ENCODE measurements around the gene DAPK1.
"Not testable (repeated sequence)": the region's sequence is repeated elsewhere in the genome, so short reads cannot be mapped to it uniquely, and the experiment has no call there.

DAPK1 gene

DNA sequence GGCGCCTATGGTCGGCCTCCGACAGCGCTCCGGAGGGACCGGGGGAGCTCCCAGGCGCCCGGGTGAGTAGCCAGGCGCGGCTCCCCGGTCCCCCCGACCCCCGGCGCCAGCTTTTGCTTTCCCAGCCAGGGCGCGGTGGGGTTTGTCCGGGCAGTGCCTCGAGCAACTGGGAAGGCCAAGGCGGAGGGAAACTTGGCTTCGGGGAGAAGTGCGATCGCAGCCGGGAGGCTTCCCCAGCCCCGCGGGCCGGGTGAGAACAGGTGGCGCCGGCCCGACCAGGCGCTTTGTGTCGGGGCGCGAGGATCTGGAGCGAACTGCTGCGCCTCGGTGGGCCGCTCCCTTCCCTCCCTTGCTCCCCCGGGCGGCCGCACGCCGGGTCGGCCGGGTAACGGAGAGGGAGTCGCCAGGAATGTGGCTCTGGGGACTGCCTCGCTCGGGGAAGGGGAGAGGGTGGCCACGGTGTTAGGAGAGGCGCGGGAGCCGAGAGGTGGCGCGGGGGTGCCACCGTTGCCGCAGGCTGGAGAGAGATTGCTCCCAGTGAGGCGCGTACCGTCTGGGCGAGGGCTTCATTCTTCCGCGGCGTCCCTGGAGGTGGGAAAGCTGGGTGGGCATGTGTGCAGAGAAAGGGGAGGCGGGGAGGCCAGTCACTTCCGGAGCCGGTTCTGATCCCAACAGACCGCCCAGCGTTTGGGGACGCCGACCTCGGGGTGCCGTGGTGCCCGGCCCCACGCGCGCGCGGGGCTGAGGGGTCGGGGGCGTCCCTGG lies 561 bp downstream of the DAPK1 start:
- DNase-seq (ENCODE audit: low read depth in 2 of 2) = no peak

DNA sequence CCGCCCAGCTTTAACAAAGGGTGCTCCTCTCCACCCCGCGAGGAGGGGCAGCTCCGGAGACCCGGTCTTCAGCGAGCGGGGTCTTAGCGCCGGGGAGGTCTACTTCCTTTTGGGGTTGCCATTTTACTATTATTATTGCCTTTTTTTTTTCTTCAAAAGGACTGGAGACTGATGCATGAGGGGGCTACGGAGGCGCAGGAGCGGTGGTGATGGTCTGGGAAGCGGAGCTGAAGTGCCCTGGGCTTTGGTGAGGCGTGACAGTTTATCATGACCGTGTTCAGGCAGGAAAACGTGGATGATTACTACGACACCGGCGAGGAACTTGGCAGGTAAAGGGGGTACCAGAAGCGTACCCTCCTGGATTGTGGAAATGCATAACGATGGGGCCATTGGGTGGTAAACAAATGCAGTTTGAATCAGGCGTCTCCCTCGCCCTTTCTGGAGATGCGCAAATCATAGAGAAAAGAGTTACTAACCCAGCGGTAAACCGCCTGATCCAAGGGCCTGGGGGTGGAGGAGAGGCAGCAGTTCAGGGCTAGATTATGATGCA lies 1.2 kb downstream of the DAPK1 start:
- no peak for DNase-seq (ENCODE audit: low read depth in 2 of 2)

DNA sequence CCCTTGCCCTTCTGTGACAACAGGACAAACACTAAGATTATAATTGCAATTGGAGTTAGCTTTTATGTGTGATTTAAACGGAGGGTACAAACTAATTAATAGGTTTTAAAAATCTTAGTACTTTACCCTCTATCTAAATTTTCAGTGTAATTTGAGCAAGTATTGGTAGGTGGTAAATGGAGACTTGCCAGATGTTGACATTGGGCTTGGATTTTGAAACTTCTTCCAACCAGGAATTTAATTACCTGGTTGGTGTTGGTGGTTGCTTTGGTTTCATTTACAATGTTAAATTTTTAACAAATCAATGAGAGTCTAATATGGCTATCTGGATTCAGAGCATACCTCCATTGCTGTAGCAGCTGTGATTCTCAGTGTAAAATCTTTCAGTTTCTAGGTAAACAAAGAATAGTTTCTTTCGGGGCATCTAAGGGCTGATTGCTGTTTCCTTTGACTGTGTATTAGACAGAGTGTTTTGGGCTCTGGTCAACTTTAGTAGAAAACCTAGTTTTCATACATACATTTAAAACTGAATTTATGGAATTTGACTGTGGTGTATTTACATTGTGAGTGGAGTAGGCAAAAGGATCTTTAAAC lies 1.9 kb downstream of the DAPK1 start:
- no peak for DNase-seq (ENCODE audit: low read depth in 2 of 2)

DNA sequence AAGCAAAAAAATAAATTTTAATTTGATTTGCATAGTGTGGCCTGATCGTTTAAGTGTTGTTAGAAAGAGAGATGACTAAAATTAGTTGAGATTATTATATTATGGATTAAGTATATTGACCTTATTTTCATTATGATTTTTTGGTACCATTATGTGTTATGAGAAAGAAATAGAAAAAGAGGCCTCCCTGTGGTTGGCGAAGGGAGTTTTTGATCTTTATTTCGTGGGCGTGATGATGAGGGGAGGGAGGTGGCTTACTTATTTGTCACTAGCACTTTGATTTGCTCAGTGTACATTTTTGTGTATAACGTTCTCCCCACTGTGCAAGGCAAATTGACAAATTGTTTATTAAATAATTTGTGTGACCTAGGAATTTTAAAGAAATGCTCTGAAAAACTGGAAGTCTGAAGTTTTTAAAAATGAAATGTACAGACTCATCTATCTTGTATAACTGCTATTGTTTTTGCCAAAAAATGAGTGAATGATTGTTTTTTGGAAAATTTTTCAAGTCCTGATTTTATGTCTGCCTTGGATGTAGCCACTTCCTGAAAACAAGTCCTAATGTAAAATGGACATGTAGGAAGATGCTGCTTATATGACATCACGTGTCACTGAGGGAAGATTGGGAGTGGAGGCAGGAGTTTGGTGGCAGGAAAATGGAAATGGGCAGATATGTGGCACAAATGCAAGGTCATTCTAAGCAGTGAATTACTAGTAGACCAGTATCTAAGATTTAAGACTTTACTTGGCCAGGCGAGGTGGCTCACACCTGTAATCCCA lies 3.0 kb downstream of the DAPK1 start:
- no peak for DNase-seq (ENCODE audit: low read depth in 2 of 2)

DNA sequence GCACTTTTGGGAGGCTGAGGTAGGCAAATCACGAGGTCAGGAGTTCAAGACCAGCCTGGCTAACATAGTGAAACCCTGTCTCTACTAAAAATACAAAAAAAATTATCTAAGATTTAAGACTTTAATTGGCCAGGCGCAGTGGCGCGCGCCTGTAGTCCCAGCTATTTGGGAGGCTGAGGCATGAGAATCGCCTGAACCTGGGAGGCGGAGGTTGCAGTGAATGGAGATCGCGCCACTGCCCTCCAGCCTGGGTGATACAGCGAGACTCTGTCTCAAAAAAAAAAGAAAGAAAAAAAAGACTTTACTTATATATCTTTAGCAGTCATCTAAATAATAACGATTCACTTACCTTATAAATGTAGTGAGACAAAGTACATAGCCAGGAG lies 3.6 kb downstream of the DAPK1 start:
- DNase-seq (ENCODE audit: low read depth in 2 of 2) = not testable (repeated sequence)

DNA sequence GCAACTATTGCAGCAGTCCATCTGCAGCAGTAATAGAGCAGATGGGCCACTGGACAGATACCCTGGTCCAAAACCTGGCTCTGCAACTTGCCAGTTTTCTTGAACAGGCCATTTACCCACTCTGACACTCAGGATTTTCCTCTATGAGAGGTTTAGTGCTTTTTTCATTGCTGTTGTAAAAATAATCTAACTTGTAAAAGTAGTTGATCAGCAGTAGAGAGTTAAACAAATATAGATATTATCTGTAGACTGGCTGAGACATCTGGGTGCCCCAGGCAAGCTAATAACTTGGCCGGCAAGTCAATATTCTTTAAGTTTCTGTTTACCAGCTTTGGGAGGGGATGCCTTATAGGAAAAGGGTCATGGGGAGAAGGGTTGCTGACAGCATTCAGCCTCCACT lies 4.1 kb downstream of the DAPK1 start:
- DNase-seq (ENCODE audit: low read depth in 2 of 2) = no peak

DNA sequence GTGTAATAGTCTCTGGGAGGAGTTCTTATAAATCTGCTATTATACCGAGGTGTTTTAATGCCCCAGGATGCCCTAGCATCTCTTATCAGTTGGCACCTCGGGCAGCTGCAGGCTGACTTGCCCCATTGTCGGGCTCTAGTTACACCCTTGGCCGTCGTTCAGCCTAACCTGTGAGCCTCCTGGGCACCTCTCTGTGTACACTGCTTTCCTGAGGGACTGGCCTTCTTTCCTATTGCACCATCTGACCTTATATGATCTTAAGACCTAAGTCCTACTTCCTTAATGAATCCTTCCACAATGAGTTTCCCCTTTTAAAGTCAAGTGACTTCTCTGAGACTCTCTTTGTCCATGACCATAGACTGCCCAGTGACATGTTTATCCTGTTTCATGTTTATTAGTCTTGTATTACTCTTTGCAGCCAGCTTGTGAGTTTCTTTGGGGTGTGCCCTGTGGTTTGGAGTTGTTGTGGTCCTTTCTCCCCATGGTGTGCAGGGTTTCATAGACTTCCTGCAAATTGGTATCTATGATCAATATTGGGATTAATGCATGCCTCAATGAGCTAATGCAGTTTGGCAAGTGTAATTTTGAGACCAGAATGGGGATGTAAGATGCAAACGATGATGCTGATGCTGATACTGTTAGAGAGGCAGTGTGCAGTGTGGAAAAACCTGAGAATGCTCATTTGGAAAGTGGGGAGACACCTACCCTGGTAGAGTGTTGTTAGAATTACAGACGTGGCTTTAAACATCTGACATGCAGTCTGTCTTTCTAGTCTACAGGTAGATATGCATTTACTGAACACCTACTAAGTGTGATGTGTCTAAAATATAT lies 4.9 kb downstream of the DAPK1 start:
- no peak for DNase-seq (ENCODE audit: low read depth in 2 of 2)

DNA sequence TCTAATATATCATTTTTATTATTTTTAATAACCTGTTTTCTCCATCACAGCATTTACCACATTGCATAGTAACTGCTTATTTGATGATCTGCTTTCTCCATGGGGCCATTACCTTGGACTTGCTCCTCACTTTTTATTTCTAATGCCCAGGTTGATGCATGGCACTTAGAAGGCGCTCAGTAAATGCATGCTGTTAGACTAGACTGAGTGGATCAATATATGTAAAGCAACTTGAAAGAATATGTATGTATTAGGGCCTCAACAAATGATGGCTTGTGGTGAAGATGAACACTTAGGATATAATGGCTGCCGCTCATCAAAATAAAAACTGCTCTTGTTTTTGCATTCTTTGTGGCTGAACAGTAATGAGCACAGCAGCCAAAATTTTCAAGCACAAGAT lies 5.8 kb downstream of the DAPK1 start:
- no peak for DNase-seq (ENCODE audit: low read depth in 2 of 2)

DNA sequence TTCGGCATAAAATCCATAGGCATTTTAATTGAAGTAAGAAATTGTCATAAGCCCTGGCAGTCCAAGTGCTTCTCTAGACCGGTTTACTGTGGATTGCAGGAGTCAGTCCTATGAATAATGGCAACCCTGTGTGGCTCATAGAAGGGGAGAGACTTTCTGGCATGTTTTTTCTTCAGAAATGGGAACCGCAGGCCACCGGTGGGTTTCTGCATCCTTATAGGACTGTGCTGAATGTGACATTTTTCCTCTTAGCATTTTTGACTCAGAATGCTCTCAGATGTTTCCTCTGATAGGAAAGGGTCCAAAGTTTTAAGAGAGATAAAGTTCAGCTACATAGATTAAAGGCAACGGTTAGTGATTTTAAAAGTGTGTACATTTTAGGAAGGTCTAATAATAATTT lies 6.3 kb downstream of the DAPK1 start:
- no peak for DNase-seq (ENCODE audit: low read depth in 2 of 2)

DNA sequence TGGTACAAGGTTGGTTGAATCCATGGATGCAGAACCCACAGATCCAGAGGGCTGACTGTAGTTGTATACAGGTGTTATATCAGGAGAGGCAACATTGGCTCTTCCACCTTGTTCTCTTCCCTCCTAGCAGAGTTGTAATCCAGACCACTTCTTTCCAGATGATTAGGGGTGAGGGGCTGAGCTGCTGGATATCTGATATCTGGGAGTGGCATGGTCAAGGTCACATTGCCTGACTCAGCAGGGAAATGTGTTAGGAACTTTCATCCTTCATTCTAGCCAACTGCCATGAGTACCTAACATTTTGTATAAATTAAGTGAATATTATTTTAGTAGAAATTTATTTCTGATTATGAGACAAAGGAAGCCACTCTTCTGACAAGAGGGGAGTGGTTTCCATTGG lies 7.3 kb downstream of the DAPK1 start:
- DNase-seq (ENCODE audit: low read depth in 2 of 2) = no peak

DNA sequence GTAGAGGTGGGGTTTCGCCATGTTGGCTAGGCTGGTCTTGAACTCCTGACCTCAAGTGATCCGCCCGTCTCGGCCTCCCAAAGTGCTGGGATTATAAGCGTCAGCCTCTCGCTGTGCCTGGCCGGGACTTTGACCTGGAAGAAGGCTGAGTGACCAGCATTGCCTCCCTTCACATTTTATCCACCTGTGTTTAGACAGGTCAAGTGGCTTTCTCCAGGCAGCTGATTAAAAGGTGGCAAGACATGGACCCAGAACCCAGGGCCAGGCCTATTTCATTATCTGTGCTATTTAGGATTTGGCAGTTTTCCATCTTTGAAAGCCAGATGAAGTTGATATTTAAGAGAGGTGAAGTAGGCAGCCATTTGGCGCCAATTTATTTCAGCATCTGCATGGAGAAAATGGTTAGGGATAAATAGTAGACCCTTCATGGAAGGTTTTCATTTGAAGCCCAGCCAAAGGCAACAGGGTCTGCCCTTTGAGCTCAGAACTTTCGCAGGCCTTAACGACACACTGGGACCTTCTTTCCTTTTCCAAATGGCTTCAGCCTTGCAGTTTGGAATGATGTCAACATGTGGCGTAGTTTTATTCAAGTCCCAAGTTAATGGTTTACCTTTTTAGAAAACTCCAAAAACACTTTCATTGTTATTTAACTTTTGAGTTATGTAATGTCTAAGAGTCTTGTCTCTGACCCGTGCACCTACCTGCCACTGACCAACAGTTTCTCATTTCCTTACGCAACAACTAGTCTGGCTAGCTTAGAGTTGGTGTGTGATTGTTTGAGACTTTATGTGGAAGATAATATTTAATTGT lies 8.4 kb downstream of the DAPK1 start:
- no peak for DNase-seq (ENCODE audit: low read depth in 2 of 2)

DNA sequence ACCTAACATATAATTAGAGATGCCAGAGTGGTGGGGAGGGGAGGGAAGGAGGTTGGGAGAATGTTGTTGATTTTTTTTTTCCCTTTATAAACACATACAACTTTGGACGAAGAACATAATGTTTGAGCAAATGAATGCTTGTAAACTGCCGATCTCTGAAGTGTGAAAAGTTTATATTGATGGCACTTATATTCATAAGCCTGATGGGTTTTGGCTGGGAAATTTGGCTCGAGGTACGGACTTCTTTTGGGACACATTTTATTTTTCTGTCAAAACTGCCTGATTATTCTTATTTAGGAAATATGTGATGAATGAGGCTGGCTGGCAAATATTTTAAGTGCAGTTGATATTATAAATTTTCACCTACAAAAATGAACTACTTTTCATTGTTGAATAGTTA lies 9.9 kb downstream of the DAPK1 start:
- DNase-seq (ENCODE audit: low read depth in 2 of 2) = no peak

DNA sequence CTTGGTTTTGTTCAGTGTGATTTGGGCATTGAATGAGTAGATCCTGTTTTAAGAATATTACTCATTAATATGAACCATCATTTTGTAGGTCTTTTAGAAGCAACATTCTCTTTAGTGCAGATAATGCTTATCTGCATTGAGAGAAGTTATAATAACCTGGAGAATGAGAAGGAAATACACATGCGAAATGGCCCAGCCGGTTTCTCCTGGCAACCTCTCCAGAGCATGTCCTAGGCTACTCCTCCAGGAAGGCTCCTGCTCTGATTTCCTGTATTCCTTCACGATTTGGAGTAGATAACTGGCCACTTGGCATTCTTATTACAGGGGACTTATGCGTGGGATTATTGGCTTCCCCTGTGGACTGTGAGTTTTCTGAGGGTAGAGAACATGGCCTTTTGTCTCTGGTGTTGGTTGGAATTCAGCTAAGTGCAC lies 12.6 kb downstream of the DAPK1 start:
- no peak for DNase-seq (ENCODE audit: low read depth in 2 of 2)

DNA sequence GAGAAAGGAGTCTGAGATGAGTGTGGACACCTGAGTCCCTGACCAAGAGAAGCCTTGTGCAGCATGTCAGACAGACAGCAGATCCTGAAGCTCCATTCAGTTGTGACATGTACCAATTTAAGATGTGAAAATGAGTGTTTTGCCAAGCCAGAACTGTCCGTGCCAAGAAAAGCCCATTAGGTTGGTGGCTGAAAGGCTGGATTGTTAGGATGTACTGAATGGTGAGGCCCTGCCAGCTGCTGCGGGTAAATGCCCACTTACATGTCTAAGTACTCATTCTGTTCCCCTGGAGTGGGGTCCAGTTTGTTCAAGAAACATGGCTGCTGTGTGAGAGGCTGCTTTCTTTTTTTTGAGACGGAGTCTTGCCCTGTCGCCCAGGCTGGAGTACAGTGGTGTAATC lies 14.6 kb downstream of the DAPK1 start:
- no peak for DNase-seq (ENCODE audit: low read depth in 2 of 2)

DNA sequence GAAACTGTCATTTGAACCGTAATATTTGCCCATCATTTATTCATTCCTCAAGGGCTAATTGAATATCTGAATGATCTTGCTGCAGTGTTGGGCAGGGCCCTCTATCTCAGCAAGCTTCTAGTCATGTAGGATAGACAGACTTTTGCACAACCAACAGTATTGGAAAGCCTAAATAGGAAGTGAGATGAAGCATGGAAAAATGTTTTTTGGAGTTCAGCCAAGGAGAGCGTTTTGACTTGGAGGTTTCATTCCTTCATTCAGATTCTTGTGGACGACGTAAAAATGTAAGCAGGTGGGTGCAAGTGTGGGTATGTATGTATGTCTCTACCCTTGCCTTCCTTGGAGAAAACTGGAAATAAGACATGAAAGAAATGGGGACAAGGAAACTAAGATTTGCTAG lies 15.5 kb downstream of the DAPK1 start:
- no peak for DNase-seq (ENCODE audit: low read depth in 2 of 2)

DNA sequence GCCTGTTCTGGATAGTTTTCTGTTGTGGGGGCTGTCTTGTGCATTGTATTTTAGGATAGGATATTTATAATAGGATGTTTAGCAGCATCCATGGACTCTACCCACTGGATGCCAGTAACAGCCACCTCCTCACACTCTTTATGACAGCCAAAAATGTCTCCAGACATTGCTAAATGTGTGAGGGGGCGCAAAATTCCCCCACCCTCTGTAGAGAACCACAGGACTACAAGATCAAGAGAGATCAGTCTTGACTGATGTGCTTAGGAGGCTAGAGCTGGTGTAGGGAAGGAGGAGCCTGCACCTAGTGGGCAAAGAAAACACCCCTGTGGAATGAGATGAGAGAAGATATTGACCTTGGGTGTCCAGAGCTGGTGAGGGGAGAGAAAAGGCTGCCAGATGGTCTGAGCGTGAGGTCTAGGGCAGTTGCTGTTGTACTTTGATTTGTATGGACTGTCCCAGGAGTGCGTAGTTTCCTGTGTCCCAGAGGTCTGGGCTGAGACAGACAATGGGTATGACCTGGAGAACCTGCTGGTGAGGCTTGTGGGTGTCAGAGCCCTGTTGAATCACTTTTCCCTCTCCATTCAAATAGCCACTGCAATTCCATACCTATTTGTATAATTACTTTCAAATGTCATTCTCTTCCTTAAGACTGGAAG lies 16.3 kb downstream of the DAPK1 start:
- DNase-seq (ENCODE audit: low read depth in 2 of 2) = no peak

DNA sequence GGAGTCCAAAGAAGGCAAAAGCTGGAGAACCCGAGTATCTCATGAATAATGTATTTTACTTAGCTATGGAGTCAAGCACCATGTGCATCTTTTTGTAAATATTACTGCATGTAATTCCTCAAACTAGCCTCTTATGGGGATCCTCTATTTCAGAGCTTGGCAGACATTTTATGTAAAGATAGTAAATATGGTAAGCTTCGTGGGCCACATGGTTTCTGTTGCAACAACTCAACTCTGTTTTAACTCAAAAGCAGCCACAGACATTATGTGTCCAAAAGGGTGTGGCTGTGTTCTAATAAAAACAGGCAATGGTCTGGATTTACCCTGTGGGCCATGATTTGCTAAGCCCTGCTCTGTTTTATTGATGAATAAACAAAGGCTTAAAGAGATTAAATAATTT lies 17.3 kb downstream of the DAPK1 start:
- DNase-seq (ENCODE audit: low read depth in 2 of 2) = no peak

DNA sequence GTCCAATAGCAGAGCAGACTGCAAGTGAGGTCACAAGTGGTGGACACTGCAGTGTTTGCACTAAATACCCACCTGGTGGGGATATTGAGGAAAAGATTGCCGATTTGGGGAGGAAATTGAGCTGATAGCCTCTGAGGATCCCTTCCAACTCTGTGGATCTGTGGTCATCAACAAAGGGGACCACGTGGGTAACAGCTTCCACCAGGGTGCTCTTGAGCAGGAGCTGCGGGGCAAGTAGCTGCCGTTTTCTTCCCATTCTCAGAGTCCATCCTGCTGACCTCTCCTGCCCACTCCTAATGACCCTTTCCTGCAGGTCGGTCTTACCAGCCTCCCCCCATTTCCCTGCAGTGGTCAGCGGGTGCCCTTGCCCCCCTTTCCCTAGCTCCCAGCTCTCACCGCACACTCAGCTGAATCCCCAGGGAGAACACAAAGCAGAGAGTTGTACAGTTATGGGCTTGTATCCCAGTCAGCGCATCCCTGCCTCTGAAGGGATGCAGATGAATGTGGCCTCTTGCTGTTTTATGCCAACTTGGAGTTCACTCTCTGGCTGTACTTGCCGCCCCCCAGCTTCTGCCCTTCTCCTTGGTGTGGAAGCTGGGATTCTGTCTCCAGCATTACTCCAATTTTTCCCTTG lies 18.0 kb downstream of the DAPK1 start:
- DNase-seq (ENCODE audit: low read depth in 2 of 2) = no peak

DNA sequence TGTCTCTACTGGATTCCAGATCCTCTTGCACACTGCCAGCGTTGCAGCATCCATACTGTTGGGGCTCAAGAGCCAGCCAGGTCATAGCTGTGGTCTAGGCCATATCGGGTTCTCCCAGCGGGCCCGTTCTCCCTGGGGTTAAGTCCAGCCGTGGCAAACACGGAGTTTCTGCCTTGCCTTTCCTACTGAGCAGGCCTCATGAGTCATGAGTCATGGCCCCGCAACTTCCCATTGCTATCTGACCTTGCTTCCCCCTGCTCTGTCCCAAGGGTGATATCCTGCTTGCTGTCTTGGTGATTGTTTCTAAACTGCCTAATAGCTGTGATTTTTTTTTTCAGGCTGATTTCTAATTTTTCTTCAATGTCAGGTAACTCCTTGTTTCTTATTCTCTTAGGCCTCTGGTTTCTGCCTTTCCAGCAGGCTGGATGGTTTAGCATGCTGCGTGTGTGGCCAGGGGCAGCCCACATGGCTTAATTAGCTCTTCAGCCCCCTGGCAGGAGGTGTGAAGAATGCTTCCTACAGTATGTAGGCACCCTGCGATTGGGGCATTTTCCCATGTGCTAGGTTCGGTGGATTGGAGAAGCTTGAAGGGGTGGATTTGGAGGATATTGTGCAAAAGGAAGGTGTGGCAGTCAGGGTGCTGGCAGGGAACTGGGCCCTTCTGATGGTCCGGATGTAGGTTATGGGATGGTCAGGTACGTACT lies 18.7 kb downstream of the DAPK1 start:
- no peak for DNase-seq (ENCODE audit: low read depth in 2 of 2)
